Stimulated activated CD4-positive, alpha-beta T cell treated with anti-CD3 and anti-CD28 coated beads, TNF-alpha, amount 100 ng/mL, for 24 hours (primary cell): ENCODE results near the gene FSTL5.
"Not testable (repeated sequence)": the region's sequence is repeated elsewhere in the genome, so short reads cannot be mapped to it uniquely, and the experiment has no call there.

Source experiments
- DNase-seq, 3 experiments: peaks; one replicate each; pipeline ENCODE4 v3.0.0-alpha.2; 2020; ENCODE audit warnings: low read depth in 3 of 3

The FSTL5 gene

DNA sequence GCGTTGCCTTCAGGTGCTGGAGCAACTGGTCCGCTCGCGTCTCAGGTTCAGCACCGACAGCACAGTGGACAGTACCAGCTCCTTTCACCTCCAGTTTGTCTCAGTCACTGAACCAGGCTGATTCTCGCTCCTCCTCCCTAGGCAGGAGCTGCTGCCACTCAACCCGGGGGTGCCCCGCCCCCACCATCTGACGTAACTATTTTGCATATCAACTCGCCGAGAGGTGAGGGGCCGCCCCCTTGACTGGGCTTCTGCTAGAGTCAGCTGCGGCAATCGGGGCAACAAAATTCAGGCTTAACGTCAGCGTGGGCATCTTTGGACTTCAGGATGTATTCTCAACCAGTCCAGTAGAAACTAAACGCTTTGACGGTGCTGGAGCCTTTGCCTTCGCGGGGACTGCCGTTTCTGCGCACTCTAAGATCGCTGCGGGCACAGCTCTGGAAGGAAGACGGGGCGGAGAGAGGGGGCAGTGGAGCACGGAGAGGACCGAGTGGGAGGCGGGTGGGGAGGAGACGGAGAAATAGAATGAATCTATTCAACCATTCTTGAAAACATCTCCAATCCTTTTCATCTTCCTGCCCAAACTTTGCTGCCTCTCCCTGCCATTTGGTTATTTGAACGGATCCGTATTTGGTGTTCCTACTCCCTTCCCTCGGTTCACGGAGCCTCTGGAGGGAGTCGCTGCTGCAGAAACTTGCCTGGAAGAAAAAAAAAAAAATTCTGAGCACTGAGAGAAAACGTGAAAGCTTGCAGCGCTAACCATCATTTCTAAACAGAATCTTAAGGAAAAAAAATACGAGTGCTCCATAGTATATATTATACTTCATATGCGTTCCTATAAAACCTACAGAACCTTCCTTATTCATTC, at the start of gene FSTL5:
TSS of gene FSTL5 (minus strand) at position 109 of the 868 bp plus-strand sequence. CDS start 52,604 bp downstream, outside the sequence.
- DNase-seq = peak in 2 of 3 experiments; percentile 9 to 42

DNA sequence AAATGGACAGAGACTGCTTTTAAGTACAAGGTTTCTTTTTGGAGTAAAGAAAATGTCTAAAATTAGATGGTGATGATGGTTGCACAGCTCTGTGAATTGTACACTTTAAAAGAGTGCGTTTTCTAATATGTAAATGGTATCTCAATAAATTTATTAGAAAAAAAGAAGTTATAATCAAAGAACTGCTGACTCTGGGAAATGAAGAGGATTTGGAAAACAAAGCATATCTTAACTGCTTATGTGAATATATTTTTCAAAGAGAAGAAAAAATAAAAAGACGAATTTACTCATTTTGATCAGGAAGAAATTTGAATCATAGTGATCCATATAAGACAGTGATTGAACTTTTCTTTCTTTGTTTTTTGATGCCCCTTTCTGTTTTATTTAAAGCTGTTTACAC, 45.9 kb upstream of the FSTL5 start:
- no peak for DNase-seq

DNA sequence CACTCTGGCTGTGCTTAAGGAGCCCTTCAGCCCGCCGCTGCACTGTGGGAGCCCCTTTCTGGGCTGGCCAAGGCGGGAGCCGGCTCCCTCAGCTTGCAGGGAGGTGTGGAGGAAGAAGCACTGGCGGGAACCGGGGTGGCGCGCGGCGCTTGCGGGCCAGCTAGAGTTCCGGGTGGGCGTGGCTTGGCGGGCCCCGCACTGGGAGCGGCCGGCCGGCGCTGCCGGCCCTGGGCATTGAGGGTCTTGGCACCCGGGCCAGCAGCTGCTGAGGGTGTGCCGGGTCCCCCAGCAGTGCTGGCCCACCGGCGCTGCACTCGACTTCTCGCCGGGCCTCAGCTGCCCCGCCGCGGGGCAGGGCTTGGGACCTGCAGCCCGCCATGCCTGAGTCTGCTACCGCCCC, 39.7 kb upstream of the FSTL5 start:
- not testable (repeated sequence) for DNase-seq

DNA sequence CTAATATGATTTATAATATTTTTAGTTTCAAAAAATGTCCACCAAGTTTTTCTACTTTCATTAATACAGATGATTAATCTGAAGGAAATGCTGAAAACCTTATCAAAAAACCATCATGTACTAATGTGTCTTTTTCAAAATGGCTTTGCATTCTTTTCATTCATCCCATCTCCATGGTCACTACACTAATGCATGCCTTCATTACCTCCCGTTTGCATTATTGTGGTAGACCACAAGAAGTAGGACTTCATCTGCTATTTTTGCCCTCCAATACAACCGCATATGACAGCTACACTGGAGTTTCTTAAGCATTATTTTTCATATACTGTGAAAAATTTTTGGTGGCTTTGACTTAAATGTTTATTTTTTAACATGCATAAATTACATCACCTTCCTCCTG, 37.9 kb upstream of the FSTL5 start:
- DNase-seq = no peak

DNA sequence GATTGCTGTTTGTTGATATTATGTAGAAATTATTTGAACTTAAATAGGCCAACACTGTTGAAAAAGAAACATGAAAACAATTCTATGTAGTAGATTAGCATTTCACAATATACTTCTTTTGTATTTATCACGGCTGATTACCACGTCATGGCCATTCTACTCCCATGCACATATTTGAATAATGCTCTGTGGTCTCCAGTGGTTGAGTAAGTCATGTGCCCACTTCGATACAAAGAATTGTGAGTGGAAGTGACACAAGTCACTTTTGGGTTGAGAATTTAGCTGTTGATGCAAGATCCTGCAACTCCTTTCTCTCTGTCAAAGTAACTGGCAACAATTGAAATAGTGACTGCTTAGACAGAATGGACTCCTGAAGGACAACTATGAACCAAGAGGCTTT, 6.7 kb upstream of the FSTL5 start:
- DNase-seq = no peak

DNA sequence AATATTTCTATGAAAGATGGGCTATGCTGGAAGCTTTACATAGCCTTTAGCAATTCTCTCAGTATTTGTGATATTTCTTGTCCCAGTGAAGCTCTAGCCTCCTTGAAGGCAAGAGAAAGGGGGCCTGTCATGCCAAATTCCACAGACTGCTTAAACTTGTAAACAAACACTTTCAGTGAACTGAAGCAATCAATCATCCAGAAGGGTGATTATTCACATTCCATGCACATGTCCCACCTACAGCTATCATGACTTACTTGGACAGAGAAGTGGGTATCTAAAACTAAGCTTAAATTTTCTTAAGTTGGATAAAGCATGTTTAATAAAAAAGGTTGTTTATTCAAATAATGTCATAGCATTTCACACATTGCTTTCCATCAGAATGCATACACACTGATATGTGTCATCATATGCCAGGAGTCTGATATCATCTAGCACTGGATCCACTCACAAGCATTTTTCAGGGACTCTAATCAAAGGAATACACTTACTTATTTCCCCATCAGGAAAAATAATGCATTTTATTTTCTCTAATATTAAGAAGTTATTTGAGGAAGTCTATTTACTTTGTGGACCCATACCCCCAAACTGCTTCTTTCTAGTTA, 1.2 kb upstream of the FSTL5 start:
- DNase-seq = no peak

DNA sequence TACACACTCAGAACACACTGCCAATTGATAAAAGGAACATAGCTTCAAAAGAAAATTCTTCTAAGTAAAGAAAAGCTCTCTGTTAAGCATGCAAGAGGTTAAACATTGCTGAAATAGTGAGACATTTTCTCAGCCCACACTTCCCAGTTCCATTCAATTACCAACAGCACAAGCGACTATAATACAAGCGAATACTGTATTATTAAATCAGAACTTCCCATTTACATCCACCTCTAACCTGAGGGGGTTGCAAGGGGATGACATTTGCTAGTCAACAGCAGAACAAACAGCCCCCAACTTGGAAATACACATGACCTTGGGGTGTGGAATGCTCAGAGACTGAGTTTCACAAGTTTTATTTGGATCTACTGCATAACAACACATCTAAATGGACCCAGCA, 1.1 kb downstream of the FSTL5 start:
- DNase-seq = no peak

DNA sequence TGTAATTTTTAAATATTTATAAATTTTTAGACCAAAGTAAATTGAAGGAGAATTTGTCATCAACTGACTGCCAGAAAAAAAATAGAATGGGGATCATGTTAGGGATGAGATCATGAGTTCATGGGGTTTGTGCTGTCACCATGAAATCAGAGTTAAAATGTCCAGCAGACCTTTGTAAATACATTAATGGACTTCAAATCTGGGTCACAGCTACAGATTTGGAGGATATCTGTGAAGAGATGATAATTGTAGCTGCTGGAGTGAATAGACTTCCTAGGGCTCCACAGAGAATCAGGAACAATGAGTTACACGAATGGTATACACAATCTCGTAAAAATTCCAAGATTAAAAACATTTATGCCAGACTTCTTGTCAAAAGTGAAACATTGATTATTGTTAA, 6.6 kb downstream of the FSTL5 start:
- DNase-seq = no peak

DNA sequence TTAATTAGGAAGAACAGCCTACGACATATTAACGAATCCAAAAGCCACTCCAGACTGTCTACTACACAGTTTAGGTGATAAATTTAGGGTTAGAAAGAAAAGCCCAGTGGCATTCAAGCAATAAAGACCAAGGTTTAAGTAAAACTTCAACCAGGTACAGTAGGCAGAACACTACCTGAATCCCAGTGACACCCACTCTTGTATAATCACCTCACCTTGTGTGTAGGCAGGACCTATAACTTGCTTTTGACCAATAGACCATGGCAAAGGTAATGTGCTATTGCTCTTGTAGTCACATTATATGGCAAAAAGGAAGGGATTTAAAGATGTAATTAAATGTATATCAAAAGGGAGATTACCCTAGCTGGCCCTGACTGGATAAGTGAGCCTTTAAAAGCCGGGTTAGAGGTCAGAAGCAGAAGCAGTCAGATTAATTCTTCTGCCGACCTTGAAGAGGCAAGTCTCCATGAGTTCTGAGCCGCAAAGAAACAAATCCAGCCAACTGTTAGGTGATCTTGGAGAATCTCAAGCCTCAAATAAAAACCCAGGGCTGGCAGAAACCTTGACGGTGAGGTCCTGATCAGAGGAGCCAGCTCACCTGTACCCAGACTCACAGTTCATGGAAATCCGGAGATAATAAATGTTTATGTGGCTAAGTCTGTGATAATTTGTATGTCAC, 8.8 kb downstream of the FSTL5 start:
- no peak for DNase-seq

GRCh38 chr4:162151850-162152249, 11.9 kb downstream of the FSTL5 start:
- no peak for DNase-seq

DNA sequence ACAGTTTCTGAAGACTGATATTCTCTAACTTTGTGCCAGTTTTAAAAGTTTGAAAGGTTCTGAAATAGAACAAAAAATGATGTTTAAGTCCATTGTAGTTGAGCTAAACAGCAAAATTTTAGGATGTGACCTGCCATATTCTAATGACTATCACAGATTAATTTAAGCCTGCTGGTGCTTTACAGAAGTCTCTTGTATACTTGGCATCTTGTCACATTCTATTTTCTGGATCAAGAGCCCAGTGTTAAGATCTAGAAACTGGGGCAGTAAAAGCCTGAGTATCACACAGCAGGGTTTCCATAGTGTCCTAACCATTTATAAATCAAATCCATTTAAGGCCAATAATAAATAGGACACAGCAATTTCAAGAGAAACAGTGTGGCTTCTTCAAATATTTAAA, 12.4 kb downstream of the FSTL5 start:
- DNase-seq = no peak

GRCh38 chr4:162149644-162150043, 14.2 kb downstream of the FSTL5 start:
- DNase-seq = no peak

DNA sequence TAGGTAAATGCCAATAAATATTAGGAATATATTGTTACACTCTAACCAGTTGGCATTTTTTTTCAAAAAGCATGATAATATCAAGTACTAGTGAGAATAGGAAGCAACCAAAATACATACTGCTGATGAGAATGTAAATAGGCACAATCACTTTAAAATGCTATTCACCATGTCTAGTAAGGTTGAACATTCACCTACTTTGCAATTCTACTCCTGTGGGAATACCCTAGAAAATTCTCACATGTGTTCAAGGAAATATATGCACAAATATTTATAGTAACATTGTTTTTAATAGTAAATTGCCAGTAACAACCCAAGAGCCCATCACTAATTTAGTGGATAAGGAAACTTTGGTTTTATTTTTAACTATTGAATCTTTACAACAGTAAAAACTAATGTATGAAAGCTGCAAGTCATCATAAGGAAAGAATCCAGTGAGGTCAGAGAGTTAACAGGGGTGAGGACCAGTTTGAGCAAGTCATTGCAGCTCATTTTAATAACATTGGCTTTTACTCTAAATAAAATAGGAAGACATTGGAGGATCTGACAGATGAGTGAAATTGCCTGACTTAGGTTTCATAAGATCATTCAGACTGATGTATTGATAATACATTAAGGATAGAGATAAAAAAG, 23.6 kb downstream of the FSTL5 start:
- no peak for DNase-seq

DNA sequence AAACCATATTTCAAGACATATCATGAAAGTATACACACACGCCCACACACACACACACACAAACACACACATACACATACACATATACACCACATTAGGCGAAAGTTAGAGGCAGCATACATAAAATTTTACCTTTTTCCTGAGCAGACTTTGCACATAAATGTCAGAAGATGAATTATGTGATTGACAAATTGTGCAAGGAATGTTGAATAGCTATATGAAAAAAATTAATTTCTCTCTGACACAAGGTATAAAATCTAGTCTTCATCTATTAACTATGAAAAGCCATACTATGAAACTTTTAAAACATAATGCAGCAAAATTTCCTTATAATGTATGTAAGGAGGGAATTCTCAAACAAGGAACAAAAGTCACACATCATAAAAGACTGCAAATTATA, 24.4 kb downstream of the FSTL5 start:
- DNase-seq = no peak

DNA sequence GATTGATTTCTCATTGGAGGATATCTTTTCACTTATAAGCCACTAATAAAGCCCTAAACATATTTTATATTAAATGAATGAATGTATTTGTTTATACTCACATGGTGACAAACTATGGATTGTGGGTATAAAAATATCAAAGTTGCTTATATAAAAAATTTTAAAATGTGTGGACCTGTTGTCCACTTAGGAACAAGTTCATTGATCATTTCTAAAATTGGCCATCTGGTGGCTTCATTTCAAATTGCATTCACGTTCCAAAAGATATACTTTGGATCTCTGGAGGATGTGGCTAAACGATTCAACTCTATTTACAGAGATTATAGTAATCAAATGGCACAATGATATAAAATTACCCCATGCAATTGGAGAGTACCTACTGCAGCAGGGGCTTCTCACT, 32.5 kb downstream of the FSTL5 start:
- DNase-seq = no peak

DNA sequence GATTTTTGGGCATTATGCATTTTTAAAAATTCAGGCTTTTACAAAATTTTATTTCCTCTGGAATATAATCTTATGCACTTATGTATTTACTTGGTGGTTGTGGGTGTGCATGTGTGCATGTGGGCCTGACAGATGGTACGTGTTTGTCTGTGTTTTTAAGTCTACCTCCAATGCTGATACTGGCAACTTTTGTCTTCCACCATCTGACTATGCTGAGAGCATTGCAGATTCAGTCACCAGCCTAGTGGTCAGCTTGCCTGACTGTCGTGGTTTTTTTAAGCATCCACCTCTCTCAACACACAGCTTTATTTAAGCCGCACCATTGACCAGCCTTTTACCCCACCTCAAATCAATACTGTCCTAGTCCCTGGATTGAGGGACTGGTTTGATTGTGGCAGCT, 37.1 kb downstream of the FSTL5 start:
- no peak for DNase-seq

DNA sequence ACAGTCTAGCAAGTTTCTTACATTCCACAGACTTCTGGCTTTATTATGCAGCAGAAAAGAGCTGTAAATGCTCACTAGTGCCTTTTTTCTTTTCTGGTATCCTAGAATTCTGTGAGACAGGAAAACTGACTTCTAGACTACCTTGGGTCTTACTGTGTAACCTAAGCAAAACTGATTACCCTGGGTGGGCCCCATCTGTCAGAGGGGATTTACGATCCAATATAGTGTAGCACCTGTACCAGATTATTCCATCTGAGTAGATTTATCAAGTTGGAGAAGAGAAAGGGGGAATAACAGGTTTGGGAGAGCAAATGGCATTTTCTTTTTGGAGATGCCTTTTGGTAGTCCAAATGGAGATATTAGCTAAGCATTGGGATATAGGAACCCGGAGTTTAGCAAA, 46.7 kb downstream of the FSTL5 start:
- DNase-seq = no peak

GRCh38 chr4:162116095-162116779, 47.6 kb downstream of the FSTL5 start:
- no peak for DNase-seq

- no peak for DNase-seq
Measured at GRCh38 chr4:162115333-162115732, 48.5 kb downstream of the FSTL5 start.

DNA sequence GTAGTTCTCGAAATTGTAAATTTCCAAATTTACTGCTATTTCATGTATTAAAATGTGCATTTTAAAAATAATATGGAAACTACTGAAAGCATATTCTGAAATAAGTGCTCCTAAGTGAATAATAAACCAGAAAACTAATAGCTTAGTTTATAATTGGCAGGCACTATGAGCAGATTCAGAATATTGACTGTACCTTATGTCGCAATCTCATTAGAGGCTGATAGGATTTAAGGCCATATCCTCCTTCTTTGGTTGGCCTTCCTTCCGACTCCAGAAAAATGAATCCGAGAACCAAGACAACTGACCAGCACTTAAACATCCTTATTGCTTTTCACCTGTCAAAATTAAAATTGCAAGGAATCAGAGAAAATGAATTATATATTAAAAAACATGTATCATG, 52.7 kb downstream of the FSTL5 start:
- no peak for DNase-seq

DNA sequence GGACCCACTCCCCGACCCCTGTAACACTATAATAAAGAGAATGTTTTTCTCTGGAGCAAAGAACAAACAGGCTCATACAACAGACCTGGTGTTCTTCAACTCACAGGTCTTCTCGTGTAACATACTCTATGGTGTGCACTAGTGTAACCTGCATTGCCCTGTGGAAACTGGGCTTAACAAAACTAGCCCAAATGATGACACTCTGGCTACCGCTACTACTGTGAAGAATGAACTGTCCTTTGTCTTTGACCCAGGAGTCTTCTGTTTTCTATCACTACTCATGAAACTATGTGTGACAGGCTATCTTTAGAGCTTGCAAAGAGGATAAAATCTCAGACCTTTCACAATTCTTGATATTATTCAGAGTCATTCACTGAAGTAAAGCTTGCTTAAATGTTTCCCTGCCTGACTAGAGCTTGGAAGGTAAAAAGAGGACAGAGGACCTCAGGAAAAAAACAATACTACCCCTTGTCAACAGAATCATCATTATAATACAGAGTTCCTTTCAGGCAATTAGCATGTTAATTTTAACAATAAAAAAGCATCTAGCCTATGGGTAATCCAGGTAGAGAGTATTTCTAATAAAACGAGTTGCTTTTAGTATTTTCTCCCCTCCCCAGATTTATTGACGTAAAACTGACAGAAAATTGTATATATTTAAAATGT, 59.2 kb downstream of the FSTL5 start:
- no peak for DNase-seq
